ENCODE measurements around the gene SMG1.

DNA sequence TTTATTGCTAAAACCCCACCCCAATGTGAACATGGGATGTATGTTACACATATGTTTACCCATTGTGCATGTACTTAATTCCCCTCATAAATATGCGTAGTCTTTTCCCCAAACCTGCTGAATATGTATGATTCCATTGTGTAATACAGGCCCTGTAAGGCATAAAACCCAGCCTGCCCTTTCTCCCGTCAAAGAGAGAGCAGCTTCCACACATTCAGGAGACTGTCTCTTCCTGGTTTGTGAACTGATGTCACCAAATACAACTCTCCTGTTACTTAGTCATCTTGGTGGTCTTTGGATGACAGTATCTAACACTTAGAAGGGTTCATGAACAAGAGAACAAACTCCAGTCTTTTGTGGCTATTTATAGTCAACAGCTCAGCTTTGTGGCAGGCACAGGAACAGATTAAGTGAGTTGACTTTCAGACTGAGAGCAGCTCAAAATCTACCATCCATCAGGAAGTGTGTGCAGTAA, 32.9 kb upstream of the SMG1 start:
- TF ChIP-seq, protein P1, sequence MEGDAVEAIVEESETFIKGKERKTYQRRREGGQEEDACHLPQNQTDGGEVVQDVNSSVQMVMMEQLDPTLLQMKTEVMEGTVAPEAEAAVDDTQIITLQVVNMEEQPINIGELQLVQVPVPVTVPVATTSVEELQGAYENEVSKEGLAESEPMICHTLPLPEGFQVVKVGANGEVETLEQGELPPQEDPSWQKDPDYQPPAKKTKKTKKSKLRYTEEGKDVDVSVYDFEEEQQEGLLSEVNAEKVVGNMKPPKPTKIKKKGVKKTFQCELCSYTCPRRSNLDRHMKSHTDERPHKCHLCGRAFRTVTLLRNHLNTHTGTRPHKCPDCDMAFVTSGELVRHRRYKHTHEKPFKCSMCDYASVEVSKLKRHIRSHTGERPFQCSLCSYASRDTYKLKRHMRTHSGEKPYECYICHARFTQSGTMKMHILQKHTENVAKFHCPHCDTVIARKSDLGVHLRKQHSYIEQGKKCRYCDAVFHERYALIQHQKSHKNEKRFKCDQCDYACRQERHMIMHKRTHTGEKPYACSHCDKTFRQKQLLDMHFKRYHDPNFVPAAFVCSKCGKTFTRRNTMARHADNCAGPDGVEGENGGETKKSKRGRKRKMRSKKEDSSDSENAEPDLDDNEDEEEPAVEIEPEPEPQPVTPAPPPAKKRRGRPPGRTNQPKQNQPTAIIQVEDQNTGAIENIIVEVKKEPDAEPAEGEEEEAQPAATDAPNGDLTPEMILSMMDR (IDR thresholded peaks at IDR 0.05; ENCODE audit: low read length): no peak
- no peak for TF ChIP-seq EZH2 (IDR thresholded peaks at IDR 0.05; ENCODE audit: borderline replicate concordance, low read length)

Data from OCI-LY1 (cell line).